Measurements from ENCODE around the gene SNED1.
A peak's percentile ranks its signal among the peaks of the same experiment; 100 is the strongest.

The SNED1 gene

GRCh38 chr2:241110607-241111439 is 112.4 kb downstream of the SNED1 start:
- DNase-seq = peak in 1 of 2 donors; percentile 27

- peak in 1 of 2 donors; percentile 43 for DNase-seq
Measured at GRCh38 chr2:241111440-241111805, 113.0 kb downstream of the SNED1 start.

- no peak for DNase-seq
Measured at GRCh38 chr2:241112046-241112445, 113.6 kb downstream of the SNED1 start.

GRCh38 chr2:241112592-241112991 is 114.2 kb downstream of the SNED1 start:
- DNase-seq = peak; percentile 42 to 59

GRCh38 chr2:241114836-241115235 is 116.4 kb downstream of the SNED1 start:
- DNase-seq = no peak

GRCh38 chr2:241115361-241115760 is 116.9 kb downstream of the SNED1 start:
- DNase-seq = no peak

- DNase-seq = no peak
Measured at GRCh38 chr2:241116606-241117560, 118.5 kb downstream of the SNED1 start.

- DNase-seq = no peak
Measured at GRCh38 chr2:241118737-241119505, 120.5 kb downstream of the SNED1 start.

- DNase-seq = no peak
Measured at GRCh38 chr2:241120440-241120839, 122.0 kb downstream of the SNED1 start.

GRCh38 chr2:241121008-241121407 is 122.6 kb downstream of the SNED1 start:
- no peak for DNase-seq

- DNase-seq = no peak
Measured at GRCh38 chr2:241122376-241123002, 124.1 kb downstream of the SNED1 start.

- peak; percentile 33 to 62 for DNase-seq
Measured at GRCh38 chr2:241123816-241124536, 125.6 kb downstream of the SNED1 start.

- peak in 1 of 2 donors; percentile 17 for DNase-seq
Measured at GRCh38 chr2:241125626-241126025, 127.2 kb downstream of the SNED1 start.

- no peak for DNase-seq
Measured at GRCh38 chr2:241126201-241126611, 127.8 kb downstream of the SNED1 start.

- DNase-seq = no peak
Measured at GRCh38 chr2:241126771-241127202, 128.4 kb downstream of the SNED1 start.

- no peak for DNase-seq
Measured at GRCh38 chr2:241128266-241128665, 129.8 kb downstream of the SNED1 start.

GRCh38 chr2:241129086-241129871 is 130.9 kb downstream of the SNED1 start:
- no peak for DNase-seq

GRCh38 chr2:241130316-241130715 is 131.9 kb downstream of the SNED1 start:
- no peak for DNase-seq

- DNase-seq = no peak
Measured at GRCh38 chr2:241131531-241131930, 133.1 kb downstream of the SNED1 start.

- DNase-seq = no peak
Measured at GRCh38 chr2:241132538-241133435, 134.4 kb downstream of the SNED1 start.

Measured in CD4-positive, alpha-beta T cell treated with Interleukin-1 beta for 1 hour (primary cell).